HepG2 (cell line): Measurements from ENCODE around the gene SLCO2A1. TPM values are rescaled to one million over a fixed set of nuclear protein-coding genes. Genes with fewer than 3 reads are reported as not detected.

Experiments
- FOSL2 ChIP-seq: sonication (generic); formaldehyde crosslinking; IDR thresholded peaks from 2 replicates; pipeline ENCODE4 v1.4.0; 2020; ENCODE audit warnings: missing genetic modification reagents
- HNF4G ChIP-seq, 2 experiments: sonication (generic) in 1 of 2; formaldehyde crosslinking in 1 of 2; IDR thresholded peaks; 2 replicates each; pipeline versions ENCODE4 v1.4.0 to v1.6.1; 2011 to 2020; ENCODE audit warnings: borderline replicate concordance in 2 of 2, low read depth in 2 of 2, mild to moderate bottlenecking in 2 of 2, low read length in 1 of 2, missing genetic modification reagents in 1 of 2, moderate library complexity in 1 of 2
- PTBP1 ChIP-seq: fragments of 200-400 bp; formaldehyde crosslinking; IDR thresholded peaks from 2 replicates; pipeline ENCODE4 v1.6.1; 2018; ENCODE audit warnings: low read length, low read depth; ENCODE audit not compliant: poor library complexity, severe bottlenecking
- TSC22D2 ChIP-seq: sonication (generic); formaldehyde crosslinking; IDR thresholded peaks from 2 replicates; pipeline ENCODE4 v1.5.1; 2020; ENCODE audit warnings: missing genetic modification reagents, mild to moderate bottlenecking, borderline replicate concordance
- ZBTB40 ChIP-seq, 2 experiments: fragments of 450-650 bp in 1 of 2; sonication (generic) in 1 of 2; formaldehyde crosslinking in 1 of 2; IDR thresholded peaks; 2 replicates each; pipeline versions ENCODE4 v1.6.1 to v1.8.0; 2016 to 2022; ENCODE audit warnings: antibody characterized with exemption in 1 of 2, mild to moderate bottlenecking in 1 of 2, missing genetic modification reagents in 1 of 2
- polyA plus RNA-seq, 8 experiments: library from polyadenylated mRNA; depleted of rRNA in 3 of 8; stranded (reverse) in 7 of 8; unstranded in 1 of 8; fragments of >200 nt; fragmentation: Illumina TruSeq in 4 of 8; extraction: Trizol in 4 of 8; gene quantifications; 2 replicates each; pipeline versions ENCODE4 v1.2.1 to v1.2.3, GENCODE V29; 2011 to 2016; ENCODE audit warnings: low read depth in 4 of 8, missing spikeins in 1 of 8, mixed read lengths in 1 of 8; ENCODE audit not compliant: insufficient read depth in 1 of 8
- total RNA-seq, 5 experiments: library from RNA; depleted of rRNA; stranded (reverse); fragments of >200 nt; fragmentation: Illumina TruSeq; extraction: Trizol; gene quantifications; 2 replicates each; pipeline ENCODE4 v1.2.3, GENCODE V29; 2016; ENCODE audit warnings: low read depth in 1 of 5

Gene SLCO2A1
- total and polyA plus RNA-seq, 2 of the 13 experiments (the other 11 are each of a cell fraction or from before 2014, with no cell fraction given), result 0.04 TPM; not detected in 1

- no peak for TF ChIP-seq ZBTB40 (IDR thresholded peaks at IDR 0.05)
- no peak for TF ChIP-seq ZBTB40 (CRISPR knock-in tag; IDR thresholded peaks at IDR 0.05)
- TF ChIP-seq PTBP1, result no peak
- no peak for TF ChIP-seq TSC22D2 (CRISPR knock-in tag)
- no peak for TF ChIP-seq FOSL2
- TF ChIP-seq HNF4G (IDR thresholded peaks at IDR 0.05; ENCODE audit: borderline replicate concordance, low read depth, low read length), result no peak
- no peak for TF ChIP-seq HNF4G (CRISPR knock-in tag; IDR thresholded peaks at IDR 0.05; ENCODE audit: borderline replicate concordance, low read depth)
- TF ChIP-seq, all 625 proteins: peak for 0
Measured at GRCh38 chr3:133935843-133936769, 93.6 kb downstream of the SLCO2A1 start (continued).
